ENCODE results near the gene LPAR3. TPM values are rescaled to one million over a fixed set of nuclear protein-coding genes. Genes with fewer than 3 reads are reported as not detected.

Gene LPAR3
- total and polyA plus RNA-seq, 2 experiments from 2014 or later: 0.32 TPM; not detected in 1

GRCh38 chr1:84855691-84856630 lies 37.0 kb downstream of the LPAR3 start:
- H3K9me3 ChIP-seq (ENCODE audit: low read depth): no peaks in the 10 kb centered on the region
- H3K36me3 ChIP-seq (ENCODE audit: low read depth): no peaks in the 10 kb centered on the region
- H3K4me2 ChIP-seq (ENCODE audit: unreplicated experiment): no peak overlapping the region
- H3K4me1 ChIP-seq (ENCODE audit: insufficient read depth): peaks cover 26% of the 10 kb centered on the region
- no peaks in the 10 kb centered on the region for H3K79me2 ChIP-seq (ENCODE audit: insufficient read depth)
- no peak overlapping the region for H3K9ac ChIP-seq
- DNase-seq: no peak
- no peaks in the 10 kb centered on the region for H4K20me1 ChIP-seq (ENCODE audit: insufficient read depth)
- H2AFZ ChIP-seq: no peak overlapping the region
- no peak overlapping the region for H3K4me3 ChIP-seq
- no peaks in the 10 kb centered on the region for H3K27me3 ChIP-seq (replicated peaks; ENCODE audit: insufficient read depth)
- H3K27ac ChIP-seq: no peak overlapping the region
- peaks cover 23% of the 10 kb centered on the region for H3F3A ChIP-seq (ENCODE audit: insufficient read depth)
- in situ Hi-C loops (cut with MboI): no loop called here
- H3K9me2 ChIP-seq (ENCODE audit: insufficient read depth): no peaks in the 10 kb centered on the region
- TF ChIP-seq EZH2phosphoT487 (IDR thresholded peaks at IDR 0.05; ENCODE audit: insufficient read depth, low read depth) (no peak), EZH2 (IDR thresholded peaks at IDR 0.05; ENCODE audit: insufficient read depth, poor library complexity, severe bottlenecking) (no peak)
- 76 to 77% methylated on average over 10 of the region's 10 CpGs for WGBS, 2 experiments (ENCODE audit: low coverage in 1 of 2, low lambda C conversion rate in 2 of 2, missing lambda C conversion rate in 2 of 2)

GRCh38 chr1:84855168-84855567 lies 37.8 kb downstream of the LPAR3 start:
- H3K9ac ChIP-seq: no peak overlapping the region
- peaks cover 29% of the 10 kb centered on the region for H3K4me1 ChIP-seq (ENCODE audit: insufficient read depth)
- H3K27ac ChIP-seq: no peak overlapping the region
- no peaks in the 10 kb centered on the region for H3K9me3 ChIP-seq (ENCODE audit: low read depth)
- no peak overlapping the region for H3K4me2 ChIP-seq (ENCODE audit: unreplicated experiment)
- no peaks in the 10 kb centered on the region for H3K79me2 ChIP-seq (ENCODE audit: insufficient read depth)
- DNase-seq: peak; percentile 69
- H3K27me3 ChIP-seq (replicated peaks; ENCODE audit: insufficient read depth): no peaks in the 10 kb centered on the region
- no peaks in the 10 kb centered on the region for H4K20me1 ChIP-seq (ENCODE audit: insufficient read depth)
- no peak overlapping the region for H2AFZ ChIP-seq
- no peak overlapping the region for H3K4me3 ChIP-seq
- H3F3A ChIP-seq (ENCODE audit: insufficient read depth): peaks cover 28% of the 10 kb centered on the region
- in situ Hi-C loops (cut with MboI): no loop called here
- no peak for TF ChIP-seq EZH2 (IDR thresholded peaks at IDR 0.05; ENCODE audit: insufficient read depth, poor library complexity, severe bottlenecking)
- no peak for TF ChIP-seq EZH2phosphoT487 (IDR thresholded peaks at IDR 0.05; ENCODE audit: insufficient read depth, low read depth)
- H3K9me2 ChIP-seq (ENCODE audit: insufficient read depth): no peaks in the 10 kb centered on the region
- WGBS, 2 experiments (ENCODE audit: low coverage in 1 of 2, low lambda C conversion rate in 2 of 2, missing lambda C conversion rate in 2 of 2): 27 to 30% methylated on average over 3 of the region's 3 CpGs
- no peaks in the 10 kb centered on the region for H3K36me3 ChIP-seq (ENCODE audit: low read depth)

DNA sequence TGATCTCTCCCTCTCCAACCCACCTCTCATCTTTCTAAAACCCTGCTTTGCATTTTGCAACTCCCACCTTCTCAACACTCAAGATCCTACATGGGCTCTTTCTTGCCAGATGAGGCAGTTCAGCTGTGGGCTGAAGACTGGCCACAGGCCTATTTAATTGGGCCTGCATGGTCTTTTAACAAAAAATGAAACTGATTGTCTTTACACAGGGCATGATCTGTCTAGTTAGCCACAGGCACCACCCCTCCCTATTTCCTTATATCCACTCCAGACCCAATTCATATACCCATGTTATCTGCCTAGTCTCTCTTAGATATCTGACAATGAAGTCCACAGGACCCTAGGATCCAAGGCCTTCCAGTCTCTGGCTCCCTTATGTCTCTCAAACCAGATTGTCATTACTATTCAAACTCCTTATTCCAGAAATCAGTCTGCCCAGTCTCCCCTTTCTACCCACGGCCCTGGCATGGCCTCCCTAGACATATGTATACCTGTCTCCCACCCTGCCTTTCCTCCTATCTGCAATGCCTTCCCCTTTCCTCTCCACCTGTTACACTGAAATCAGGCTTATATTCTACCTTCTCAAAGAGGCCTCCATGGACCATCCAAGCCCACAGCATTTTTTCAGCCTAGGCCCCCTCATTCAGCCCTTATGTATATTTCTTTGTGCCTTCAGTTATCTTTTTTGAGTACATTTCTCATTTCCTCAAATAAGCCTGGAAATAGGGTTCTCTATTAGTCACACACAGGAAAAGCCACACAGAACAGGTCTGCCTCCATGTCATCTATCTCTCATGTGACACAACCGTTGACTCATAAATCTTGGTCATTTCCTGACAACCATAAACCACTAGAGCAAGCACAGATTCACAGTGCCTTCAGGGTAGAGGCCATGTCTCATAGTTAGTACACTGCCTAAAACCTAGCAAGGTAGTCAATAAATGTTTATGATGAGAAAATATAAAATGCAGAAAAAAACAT lies 39.0 kb downstream of the LPAR3 start:
- DNase-seq: peak; percentile 87
- 46 to 50% methylated on average over 2 of the region's 2 CpGs for WGBS, 2 experiments (ENCODE audit: low coverage in 1 of 2, low lambda C conversion rate in 2 of 2, missing lambda C conversion rate in 2 of 2)
- H3K4me3 ChIP-seq: no peak overlapping the region
- H3F3A ChIP-seq (ENCODE audit: insufficient read depth): peaks cover 28% of the 10 kb centered on the region
- H3K27ac ChIP-seq: peak overlapping the region; percentile 38
- H3K36me3 ChIP-seq (ENCODE audit: low read depth): no peaks in the 10 kb centered on the region
- no peak for TF ChIP-seq EZH2 (IDR thresholded peaks at IDR 0.05; ENCODE audit: insufficient read depth, poor library complexity, severe bottlenecking)
- no peak for TF ChIP-seq EZH2phosphoT487 (IDR thresholded peaks at IDR 0.05; ENCODE audit: insufficient read depth, low read depth)
- no peak overlapping the region for H2AFZ ChIP-seq
- H3K4me1 ChIP-seq (ENCODE audit: insufficient read depth): peaks cover 29% of the 10 kb centered on the region
- in situ Hi-C loops (cut with MboI): no loop called here
- H3K4me2 ChIP-seq (ENCODE audit: unreplicated experiment): no peak overlapping the region
- H3K79me2 ChIP-seq (ENCODE audit: insufficient read depth): no peaks in the 10 kb centered on the region
- no peaks in the 10 kb centered on the region for H3K9me3 ChIP-seq (ENCODE audit: low read depth)
- no peaks in the 10 kb centered on the region for H3K27me3 ChIP-seq (replicated peaks; ENCODE audit: insufficient read depth)
- no peaks in the 10 kb centered on the region for H4K20me1 ChIP-seq (ENCODE audit: insufficient read depth)
- no peaks in the 10 kb centered on the region for H3K9me2 ChIP-seq (ENCODE audit: insufficient read depth)
- no peak overlapping the region for H3K9ac ChIP-seq

DNA sequence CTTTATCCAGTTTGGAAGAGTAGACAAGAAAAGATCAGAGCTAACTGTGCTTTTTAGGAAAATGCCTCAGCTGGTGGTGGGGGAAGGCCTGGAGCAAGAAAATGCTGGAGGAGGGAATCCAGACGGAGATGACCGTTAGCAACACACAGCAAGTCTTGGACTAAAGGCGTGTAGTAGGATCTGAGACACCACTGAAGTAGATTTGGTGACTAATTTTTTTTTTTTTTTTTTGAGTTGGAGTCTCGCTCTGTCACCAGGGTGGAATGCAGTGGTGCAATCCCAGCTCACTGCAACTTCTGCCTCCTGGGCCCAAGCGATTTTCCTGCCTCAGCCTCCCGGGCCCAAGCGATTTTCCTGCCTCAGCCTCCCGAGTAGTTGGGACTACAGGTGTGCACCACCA lies 41.2 kb downstream of the LPAR3 start:
- H4K20me1 ChIP-seq (ENCODE audit: insufficient read depth): no peaks in the 10 kb centered on the region
- no peaks in the 10 kb centered on the region for H3K27me3 ChIP-seq (replicated peaks; ENCODE audit: insufficient read depth)
- H3K9ac ChIP-seq: no peak overlapping the region
- H3K4me3 ChIP-seq: no peak overlapping the region
- TF ChIP-seq EZH2 (IDR thresholded peaks at IDR 0.05; ENCODE audit: insufficient read depth, poor library complexity, severe bottlenecking) (no peak), EZH2phosphoT487 (IDR thresholded peaks at IDR 0.05; ENCODE audit: insufficient read depth, low read depth) (no peak)
- 0 to 5% methylated on average over 3 to 8 of the region's 8 CpGs for WGBS, 2 experiments (ENCODE audit: low coverage in 1 of 2, low lambda C conversion rate in 2 of 2, missing lambda C conversion rate in 2 of 2)
- H2AFZ ChIP-seq: no peak overlapping the region
- H3F3A ChIP-seq (ENCODE audit: insufficient read depth): peaks cover 31% of the 10 kb centered on the region
- DNase-seq: peak; percentile 94
- no peaks in the 10 kb centered on the region for H3K9me2 ChIP-seq (ENCODE audit: insufficient read depth)
- H3K4me1 ChIP-seq (ENCODE audit: insufficient read depth): peaks cover 39% of the 10 kb centered on the region
- no peaks in the 10 kb centered on the region for H3K9me3 ChIP-seq (ENCODE audit: low read depth)
- H3K36me3 ChIP-seq (ENCODE audit: low read depth): no peaks in the 10 kb centered on the region
- H3K4me2 ChIP-seq (ENCODE audit: unreplicated experiment): peak overlapping the region; percentile 59
- H3K27ac ChIP-seq: peak overlapping the region; percentile 54
- no peaks in the 10 kb centered on the region for H3K79me2 ChIP-seq (ENCODE audit: insufficient read depth)
- in situ Hi-C loops (cut with MboI): no loop called here
